Measurements from ENCODE around the gene TASP1. TPM values are rescaled to one million over a fixed set of nuclear protein-coding genes. Genes with fewer than 3 reads are reported as not detected.
"Not testable (repeated sequence)": the region's sequence is repeated elsewhere in the genome, so short reads cannot be mapped to it uniquely, and the experiment has no call there.

The TASP1 gene
- total and polyA plus RNA-seq, 2 donors, result 19.9 to 23.3 TPM

GRCh38 chr20:13627525-13627924, 11.2 kb downstream of the TASP1 start:
- H3K4me3 ChIP-seq (ENCODE audit: low read length in 2 of 2); DNase-seq (ENCODE audit: low read depth in 6 of 9, low spot score in 9 of 9); H3K27me3 ChIP-seq (ENCODE audit: control insufficient read depth in 2 of 2, insufficient read depth in 1 of 2, low read length in 1 of 2); H3K4me1 ChIP-seq (ENCODE audit: control insufficient read depth in 2 of 2, insufficient read depth in 2 of 2, low read length in 2 of 2); H3K27ac ChIP-seq (ENCODE audit: low read depth in 1 of 2, low read length in 1 of 2); H3K9me3 ChIP-seq (ENCODE audit: control insufficient read depth in 2 of 2, insufficient read depth in 1 of 2, low read length in 1 of 2): not testable (repeated sequence)
- WGBS, result 99% methylated on average over 3 of the region's 3 CpGs
- peaks cover 8 to 24% of the 10 kb centered on the region in 2 donors for H3K36me3 ChIP-seq (ENCODE audit: control insufficient read depth in 2 of 2, insufficient read depth in 2 of 2, low read length in 1 of 2)

- Histone ChIP-seq H3K36me3 (ENCODE audit: control insufficient read depth in 2 of 2, insufficient read depth in 2 of 2, low read length in 1 of 2) (peaks cover 12 to 29% of the 10 kb centered on the region in 2 donors), H3K4me3 (ENCODE audit: low read length in 2 of 2) (no peak overlapping the region), H3K4me1 (ENCODE audit: control insufficient read depth in 2 of 2, insufficient read depth in 2 of 2, low read length in 2 of 2) (peaks cover 4 to 9% of the 10 kb centered on the region in 2 donors), H3K27ac (ENCODE audit: low read depth in 1 of 2, low read length in 1 of 2) (peak overlapping the region in 1 of 2 donors; percentile 65), H3K9me3 (ENCODE audit: control insufficient read depth in 2 of 2, insufficient read depth in 1 of 2, low read length in 1 of 2) (no peaks in the 10 kb centered on the region), H3K27me3 (ENCODE audit: control insufficient read depth in 2 of 2, insufficient read depth in 1 of 2, low read length in 1 of 2) (no peaks in the 10 kb centered on the region)
- 90% methylated on average over 1 of the region's 1 CpG for WGBS
- DNase-seq (ENCODE audit: low read depth in 6 of 9, low spot score in 9 of 9), result no peak
Measured at GRCh38 chr20:13626724-13627123, 12.0 kb downstream of the TASP1 start.

- H3K36me3 ChIP-seq (ENCODE audit: control insufficient read depth in 2 of 2, insufficient read depth in 2 of 2, low read length in 1 of 2), result peaks cover 12 to 29% of the 10 kb centered on the region in 2 donors
- WGBS, result 50% methylated on average over 6 of the region's 6 CpGs
- no peaks in the 10 kb centered on the region for H3K9me3 ChIP-seq (ENCODE audit: control insufficient read depth in 2 of 2, insufficient read depth in 1 of 2, low read length in 1 of 2)
- H3K27ac ChIP-seq (ENCODE audit: low read depth in 1 of 2, low read length in 1 of 2), result peak overlapping the region in 1 of 2 donors; percentile 21
- H3K4me3 ChIP-seq (ENCODE audit: low read length in 2 of 2), result no peak overlapping the region
- no peak for DNase-seq (ENCODE audit: low read depth in 6 of 9, low spot score in 9 of 9)
- H3K27me3 ChIP-seq (ENCODE audit: control insufficient read depth in 2 of 2, insufficient read depth in 1 of 2, low read length in 1 of 2), result no peaks in the 10 kb centered on the region
- H3K4me1 ChIP-seq (ENCODE audit: control insufficient read depth in 2 of 2, insufficient read depth in 2 of 2, low read length in 2 of 2), result peaks cover 4 to 9% of the 10 kb centered on the region in 2 donors
Measured at GRCh38 chr20:13625304-13625979, 13.3 kb downstream of the TASP1 start.

- not testable (repeated sequence) for H3K27ac ChIP-seq (ENCODE audit: low read depth in 1 of 2, low read length in 1 of 2)
- 85% methylated on average over 1 of the region's 1 CpG for WGBS
Measured at GRCh38 chr20:13619415-13619814, 19.3 kb downstream of the TASP1 start.

GRCh38 chr20:13618456-13618855, 20.3 kb downstream of the TASP1 start:
- WGBS, result 70% methylated on average over 1 of the region's 1 CpG
- not testable (repeated sequence) for H3K27ac ChIP-seq (ENCODE audit: low read depth in 1 of 2, low read length in 1 of 2); DNase-seq (ENCODE audit: low read depth in 6 of 9, low spot score in 9 of 9); H3K27me3 ChIP-seq (ENCODE audit: control insufficient read depth in 2 of 2, insufficient read depth in 1 of 2, low read length in 1 of 2); H3K4me1 ChIP-seq (ENCODE audit: control insufficient read depth in 2 of 2, insufficient read depth in 2 of 2, low read length in 2 of 2); H3K9me3 ChIP-seq (ENCODE audit: control insufficient read depth in 2 of 2, insufficient read depth in 1 of 2, low read length in 1 of 2); H3K4me3 ChIP-seq (ENCODE audit: low read length in 2 of 2)
- H3K36me3 ChIP-seq (ENCODE audit: control insufficient read depth in 2 of 2, insufficient read depth in 2 of 2, low read length in 1 of 2), result peaks cover 6 to 17% of the 10 kb centered on the region in 2 donors

More at GRCh38 chr20:13619415-13619814, 19.3 kb downstream of the TASP1 start:
- H3K4me3 ChIP-seq (ENCODE audit: low read length in 2 of 2); H3K27me3 ChIP-seq (ENCODE audit: control insufficient read depth in 2 of 2, insufficient read depth in 1 of 2, low read length in 1 of 2); DNase-seq (ENCODE audit: low read depth in 6 of 9, low spot score in 9 of 9); H3K9me3 ChIP-seq (ENCODE audit: control insufficient read depth in 2 of 2, insufficient read depth in 1 of 2, low read length in 1 of 2); H3K4me1 ChIP-seq (ENCODE audit: control insufficient read depth in 2 of 2, insufficient read depth in 2 of 2, low read length in 2 of 2): not testable (repeated sequence)
- peaks cover 6 to 17% of the 10 kb centered on the region in 2 donors for H3K36me3 ChIP-seq (ENCODE audit: control insufficient read depth in 2 of 2, insufficient read depth in 2 of 2, low read length in 1 of 2)

- not testable (repeated sequence) for H3K27me3 ChIP-seq (ENCODE audit: control insufficient read depth in 2 of 2, insufficient read depth in 1 of 2, low read length in 1 of 2); H3K4me1 ChIP-seq (ENCODE audit: control insufficient read depth in 2 of 2, insufficient read depth in 2 of 2, low read length in 2 of 2); H3K27ac ChIP-seq (ENCODE audit: low read depth in 1 of 2, low read length in 1 of 2); H3K9me3 ChIP-seq (ENCODE audit: control insufficient read depth in 2 of 2, insufficient read depth in 1 of 2, low read length in 1 of 2); H3K4me3 ChIP-seq (ENCODE audit: low read length in 2 of 2); DNase-seq (ENCODE audit: low read depth in 6 of 9, low spot score in 9 of 9)
- WGBS, result 60% methylated on average over 2 of the region's 2 CpGs
- peaks cover 5 to 16% of the 10 kb centered on the region in 2 donors for H3K36me3 ChIP-seq (ENCODE audit: control insufficient read depth in 2 of 2, insufficient read depth in 2 of 2, low read length in 1 of 2)
Measured at GRCh38 chr20:13617585-13617984, 21.1 kb downstream of the TASP1 start.

- H3K4me1 ChIP-seq (ENCODE audit: control insufficient read depth in 2 of 2, insufficient read depth in 2 of 2, low read length in 2 of 2); H3K9me3 ChIP-seq (ENCODE audit: control insufficient read depth in 2 of 2, insufficient read depth in 1 of 2, low read length in 1 of 2); H3K27ac ChIP-seq (ENCODE audit: low read depth in 1 of 2, low read length in 1 of 2); H3K36me3 ChIP-seq (ENCODE audit: control insufficient read depth in 2 of 2, insufficient read depth in 2 of 2, low read length in 1 of 2); H3K4me3 ChIP-seq (ENCODE audit: low read length in 2 of 2); H3K27me3 ChIP-seq (ENCODE audit: control insufficient read depth in 2 of 2, insufficient read depth in 1 of 2, low read length in 1 of 2); DNase-seq (ENCODE audit: low read depth in 6 of 9, low spot score in 9 of 9): not testable (repeated sequence)
- 81% methylated on average over 2 of the region's 2 CpGs for WGBS
Measured at GRCh38 chr20:13616713-13617112, 22.0 kb downstream of the TASP1 start.

GRCh38 chr20:13613917-13614316, 24.8 kb downstream of the TASP1 start:
- no peaks in the 10 kb centered on the region for H3K9me3 ChIP-seq (ENCODE audit: control insufficient read depth in 2 of 2, insufficient read depth in 1 of 2, low read length in 1 of 2)
- H3K4me3 ChIP-seq (ENCODE audit: low read length in 2 of 2), result no peak overlapping the region
- no peak overlapping the region for H3K27ac ChIP-seq (ENCODE audit: low read depth in 1 of 2, low read length in 1 of 2)
- DNase-seq (ENCODE audit: low read depth in 6 of 9, low spot score in 9 of 9), result no peak
- H3K4me1 ChIP-seq (ENCODE audit: control insufficient read depth in 2 of 2, insufficient read depth in 2 of 2, low read length in 2 of 2), result no peaks in the 10 kb centered on the region
- H3K36me3 ChIP-seq (ENCODE audit: control insufficient read depth in 2 of 2, insufficient read depth in 2 of 2, low read length in 1 of 2), result peaks cover 0 to 18% of the 10 kb centered on the region in 2 donors
- no peaks in the 10 kb centered on the region for H3K27me3 ChIP-seq (ENCODE audit: control insufficient read depth in 2 of 2, insufficient read depth in 1 of 2, low read length in 1 of 2)

- Histone ChIP-seq H3K27ac (ENCODE audit: low read depth in 1 of 2, low read length in 1 of 2) (no peak overlapping the region), H3K27me3 (ENCODE audit: control insufficient read depth in 2 of 2, insufficient read depth in 1 of 2, low read length in 1 of 2) (no peaks in the 10 kb centered on the region), H3K4me1 (ENCODE audit: control insufficient read depth in 2 of 2, insufficient read depth in 2 of 2, low read length in 2 of 2) (no peaks in the 10 kb centered on the region), H3K9me3 (ENCODE audit: control insufficient read depth in 2 of 2, insufficient read depth in 1 of 2, low read length in 1 of 2) (no peaks in the 10 kb centered on the region), H3K4me3 (ENCODE audit: low read length in 2 of 2) (no peak overlapping the region), H3K36me3 (ENCODE audit: control insufficient read depth in 2 of 2, insufficient read depth in 2 of 2, low read length in 1 of 2) (peaks cover 0 to 18% of the 10 kb centered on the region in 2 donors)
- no peak for DNase-seq (ENCODE audit: low read depth in 6 of 9, low spot score in 9 of 9)
- 94% methylated on average over 2 of the region's 2 CpGs for WGBS
Measured at GRCh38 chr20:13611611-13612125, 27.1 kb downstream of the TASP1 start.

Measured in thymus (tissue), 11 donors.